Fibroblast of lung (primary cell): ENCODE data around the gene ADGRD1. TPM values are rescaled to one million over a fixed set of nuclear protein-coding genes. Genes with fewer than 3 reads are reported as not detected.

Source experiments
- DNase-seq, 2 donors: peaks; one replicate each; pipeline versions ENCODE4 v3.0.0 to v3.0.0-alpha.2; 2010; ENCODE audit warnings: low read depth in 2 of 2
- H2AFZ ChIP-seq: 2 replicates; pipeline ENCODE4 v1.5.1; 2012; ENCODE audit warnings: low read length, control low read depth, inconsistent platforms
- H3K27ac ChIP-seq: 2 replicates; pipeline ENCODE4 v1.5.1; 2011; ENCODE audit warnings: low read length, control low read depth; ENCODE audit not compliant: insufficient read depth
- H3K27me3 ChIP-seq: 2 replicates; pipeline ENCODE4 v1.5.1; 2011; ENCODE audit warnings: mild to moderate bottlenecking, low read length; ENCODE audit not compliant: control insufficient read depth, insufficient read depth
- H3K36me3 ChIP-seq: 2 replicates; pipeline ENCODE4 v1.5.1; 2011; ENCODE audit warnings: low read length; ENCODE audit not compliant: control insufficient read depth, insufficient read depth
- H3K4me1 ChIP-seq: 2 replicates; pipeline ENCODE4 v1.5.1; 2011; ENCODE audit warnings: low read length; ENCODE audit not compliant: control insufficient read depth, insufficient read depth; ENCODE audit errors: extremely low read depth
- H3K4me2 ChIP-seq: 2 replicates; pipeline ENCODE4 v1.5.1; 2011; ENCODE audit warnings: low read length, control low read depth; ENCODE audit not compliant: insufficient read depth; ENCODE audit errors: extremely low read depth
- H3K4me3 ChIP-seq, 4 experiments: fragments of 200-600 bp in 1 of 4; sonication (generic) in 1 of 4; replicated peaks in 1 of 4; 2 replicates each; pipeline ENCODE4 v1.5.1; 2011 to 2016; ENCODE audit warnings: low read length in 4 of 4, low read depth in 3 of 4, mild to moderate bottlenecking in 3 of 4, control low read depth in 2 of 4, inconsistent platforms in 1 of 4, mixed read lengths in 1 of 4; ENCODE audit not compliant: insufficient read depth in 1 of 4; ENCODE audit errors: control extremely low read depth in 1 of 4
- H3K79me2 ChIP-seq: 2 replicates; pipeline ENCODE4 v1.5.1; 2012; ENCODE audit warnings: mild to moderate bottlenecking, low read length, inconsistent platforms; ENCODE audit not compliant: control insufficient read depth, insufficient read depth
- H3K9ac ChIP-seq: 2 replicates; pipeline ENCODE4 v1.5.1; 2011; ENCODE audit warnings: mild to moderate bottlenecking, low read length, control low read depth; ENCODE audit not compliant: insufficient read depth
- H3K9me3 ChIP-seq: 2 replicates; pipeline ENCODE4 v1.5.1; 2012; ENCODE audit warnings: low read depth, low read length; ENCODE audit not compliant: control insufficient read depth, insufficient read depth
- H4K20me1 ChIP-seq: 2 replicates; pipeline ENCODE4 v1.5.1; 2011; ENCODE audit warnings: low read length; ENCODE audit not compliant: control insufficient read depth, insufficient read depth; ENCODE audit errors: extremely low read depth
- CTCF ChIP-seq, 2 donors: IDR thresholded peaks in 1 of 2; conservative IDR thresholded peaks in 1 of 2; 1 replicate in 1 of 2; 2 replicates in 1 of 2; pipeline ENCODE4 v1.5.1; 2011 to 2012; ENCODE audit warnings: low read length in 2 of 2, control low read depth in 1 of 2, inconsistent platforms in 1 of 2, low read depth in 1 of 2, mild to moderate bottlenecking in 1 of 2
- EZH2 ChIP-seq: IDR thresholded peaks from 2 replicates; pipeline ENCODE4 v1.5.1; 2012; ENCODE audit warnings: low read length, control low read depth, mild to moderate bottlenecking; ENCODE audit errors: missing control alignments
- polyA plus RNA-seq, 2 donors: library from polyadenylated mRNA; depleted of rRNA in 1 of 2; stranded (reverse) in 1 of 2; unstranded in 1 of 2; fragments of >200 nt; gene quantifications; 2 replicates each; pipeline ENCODE4 v1.2.1, GENCODE V29; 2011 to 2012; ENCODE audit warnings: missing spikeins in 1 of 2
- total RNA-seq: library from RNA; depleted of rRNA; stranded (reverse); fragments of >200 nt; gene quantifications from 2 replicates; pipeline ENCODE4 v1.2.1, GENCODE V29; 2014

ADGRD1 gene
- total and polyA plus RNA-seq, 2 donors (not counting 1 experiment from before 2014, with no cell fraction given) = 7.3 to 11.6 TPM

- Histone ChIP-seq H3K27ac (no peak overlapping the region), H3K27me3 (no peaks in the 10 kb centered on the region), H2AFZ (no peak overlapping the region), H3K79me2 (no peaks in the 10 kb centered on the region), H3K9ac (no peak overlapping the region), H4K20me1 (no peaks in the 10 kb centered on the region), H3K4me1 (no peaks in the 10 kb centered on the region), H3K36me3 (no peaks in the 10 kb centered on the region), H3K9me3 (no peaks in the 10 kb centered on the region), H3K4me2 (no peak overlapping the region), H3K4me3 (no peak overlapping the region)
- no peak for DNase-seq
- TF ChIP-seq EZH2 (no peak), CTCF (conservative IDR thresholded peaks at IDR 0.05 in 1 of 2, IDR thresholded peaks at IDR 0.05 in 1 of 2; ENCODE audit: low read depth in 1 of 2, low read length in 2 of 2) (no peak)
These were observed 51.7 kb downstream of the ADGRD1 start for GRCh38 chr12:131005161-131006035.

GRCh38 chr12:131006036-131006735, 52.5 kb downstream of the ADGRD1 start:
- Histone ChIP-seq H2AFZ (no peak overlapping the region), H3K9me3 (no peaks in the 10 kb centered on the region), H3K4me1 (no peaks in the 10 kb centered on the region), H3K79me2 (no peaks in the 10 kb centered on the region), H3K9ac (no peak overlapping the region), H3K27me3 (no peaks in the 10 kb centered on the region), H3K36me3 (no peaks in the 10 kb centered on the region), H3K4me2 (no peak overlapping the region), H4K20me1 (no peaks in the 10 kb centered on the region), H3K27ac (no peak overlapping the region), H3K4me3 (no peak overlapping the region)
- no peak for DNase-seq
- no peak for TF ChIP-seq EZH2
- TF ChIP-seq CTCF (conservative IDR thresholded peaks at IDR 0.05 in 1 of 2, IDR thresholded peaks at IDR 0.05 in 1 of 2; ENCODE audit: low read depth in 1 of 2, low read length in 2 of 2) = no peak

- no peak overlapping the region for H3K9ac ChIP-seq
- no peaks in the 10 kb centered on the region for H3K79me2 ChIP-seq
- H3K4me3 ChIP-seq = no peak overlapping the region
- H3K27ac ChIP-seq = no peak overlapping the region
- H3K9me3 ChIP-seq = no peaks in the 10 kb centered on the region
- H4K20me1 ChIP-seq = no peaks in the 10 kb centered on the region
- H2AFZ ChIP-seq = no peak overlapping the region
- H3K27me3 ChIP-seq = no peaks in the 10 kb centered on the region
- H3K4me2 ChIP-seq = no peak overlapping the region
- no peak for DNase-seq
- H3K36me3 ChIP-seq = no peaks in the 10 kb centered on the region
- TF ChIP-seq CTCF (conservative IDR thresholded peaks at IDR 0.05 in 1 of 2, IDR thresholded peaks at IDR 0.05 in 1 of 2; ENCODE audit: low read depth in 1 of 2, low read length in 2 of 2) (no peak), EZH2 (no peak)
- H3K4me1 ChIP-seq = no peaks in the 10 kb centered on the region
These were observed 53.5 kb downstream of the ADGRD1 start for GRCh38 chr12:131007031-131007739.
